Activated CD8-positive, alpha-beta memory T cell treated with anti-CD3 and anti-CD28 coated beads, Interleukin-2, amount 50 U/mL, for 24 hours (primary cell): ENCODE measurements around the gene RFX3.
A peak's percentile ranks its signal among the peaks of the same experiment; 100 is the strongest.

Experiments
- DNase-seq: peaks from one replicate; pipeline ENCODE4 v3.0.0-alpha.2; 2020; ENCODE audit errors: extremely low read depth

The RFX3 gene

DNA sequence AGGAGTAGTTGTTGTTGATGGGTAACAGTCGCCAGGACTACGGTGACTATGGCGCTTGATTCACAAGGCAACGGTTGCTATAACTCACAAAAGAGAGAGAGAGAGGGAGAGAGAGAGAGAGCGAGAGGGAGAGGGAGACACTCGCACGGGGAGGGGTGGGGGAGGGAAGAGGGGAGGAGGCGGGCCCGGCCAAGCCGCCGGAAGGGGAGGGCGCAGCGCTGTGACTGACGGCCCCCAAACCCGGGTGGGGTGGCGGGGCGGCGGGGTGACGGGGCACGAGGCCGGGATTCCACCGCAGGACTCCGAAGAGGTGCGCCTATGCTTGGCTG, at the start of gene RFX3:
TSS of gene RFX3 (minus strand) at position 166 of the 329 bp plus-strand sequence. CDS start 130,413 bp downstream, outside the sequence.
- DNase-seq: peak; percentile 78

- no peak for DNase-seq
Observed at GRCh38 chr9:3571500-3571899, 45.7 kb upstream of the RFX3 start.

GRCh38 chr9:3569529-3569928, 43.7 kb upstream of the RFX3 start:
- DNase-seq: no peak

DNA sequence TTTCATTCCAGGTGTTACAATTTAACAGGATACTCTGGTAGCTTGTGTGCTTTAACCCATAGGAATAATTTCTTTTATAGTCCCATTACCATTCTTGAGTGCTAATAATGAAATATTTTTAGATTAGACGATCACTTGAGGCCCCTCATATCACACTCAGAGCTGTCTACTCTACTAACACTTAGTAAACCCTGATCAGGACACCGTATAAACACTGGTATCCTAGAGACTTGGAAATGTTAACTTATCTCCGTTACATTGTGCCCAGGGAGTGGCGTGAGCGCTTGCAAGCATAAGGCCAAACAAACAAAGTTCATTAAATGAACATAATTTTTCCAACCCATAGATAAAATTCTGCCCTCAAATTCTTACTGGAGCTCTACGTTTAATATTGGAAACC, 42.2 kb upstream of the RFX3 start:
- DNase-seq: no peak

- no peak for DNase-seq
Observed at GRCh38 chr9:3553076-3553765, 27.4 kb upstream of the RFX3 start.

- no peak for DNase-seq
Observed at GRCh38 chr9:3549225-3549624, 23.4 kb upstream of the RFX3 start.

GRCh38 chr9:3548648-3549047, 22.8 kb upstream of the RFX3 start:
- DNase-seq: no peak

GRCh38 chr9:3541206-3541605, 15.4 kb upstream of the RFX3 start:
- no peak for DNase-seq

GRCh38 chr9:3534614-3535404, 9.0 kb upstream of the RFX3 start:
- DNase-seq: no peak

DNA sequence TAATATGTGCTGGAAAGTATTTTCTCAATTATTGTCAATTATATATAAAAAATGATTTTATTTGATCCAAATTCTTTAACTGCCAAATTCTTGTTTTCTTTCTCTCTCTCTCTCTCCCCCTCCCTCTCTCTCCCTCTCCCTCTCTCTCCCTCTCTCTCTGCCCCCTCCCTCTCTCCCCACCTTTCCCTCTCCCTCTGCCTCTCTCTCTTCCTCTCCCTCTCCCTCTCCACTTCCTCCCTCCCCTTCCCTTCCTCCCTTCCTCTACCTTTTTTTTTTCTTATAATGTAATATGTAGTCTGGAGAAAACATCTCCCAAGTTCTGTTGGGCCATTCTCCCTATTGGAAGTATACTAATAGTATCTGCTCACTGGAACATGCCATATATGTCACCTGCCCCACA, 6.4 kb upstream of the RFX3 start:
- no peak for DNase-seq

DNA sequence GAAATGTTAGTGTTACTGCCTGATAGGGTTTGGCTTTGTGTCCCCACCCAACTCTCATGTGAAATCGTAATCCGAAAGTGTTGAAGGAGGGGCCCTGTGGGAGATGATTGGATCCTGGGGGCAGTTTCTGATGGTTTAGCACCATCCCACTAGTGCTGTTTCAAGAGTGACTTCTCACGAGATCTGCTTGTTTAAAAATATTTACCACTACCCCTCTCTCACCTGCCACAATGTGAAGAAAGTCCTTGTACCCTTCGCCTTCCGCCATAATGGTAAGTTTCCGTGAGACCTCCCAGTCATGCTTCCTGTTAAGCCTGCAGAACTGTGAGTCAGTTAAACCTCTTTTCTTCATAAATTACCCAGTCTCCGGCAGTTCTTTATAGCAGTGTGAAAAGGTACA, 2.6 kb upstream of the RFX3 start:
- DNase-seq: peak; percentile 51

GRCh38 chr9:3526997-3527940, 1.5 kb upstream of the RFX3 start:
- no peak for DNase-seq

DNA sequence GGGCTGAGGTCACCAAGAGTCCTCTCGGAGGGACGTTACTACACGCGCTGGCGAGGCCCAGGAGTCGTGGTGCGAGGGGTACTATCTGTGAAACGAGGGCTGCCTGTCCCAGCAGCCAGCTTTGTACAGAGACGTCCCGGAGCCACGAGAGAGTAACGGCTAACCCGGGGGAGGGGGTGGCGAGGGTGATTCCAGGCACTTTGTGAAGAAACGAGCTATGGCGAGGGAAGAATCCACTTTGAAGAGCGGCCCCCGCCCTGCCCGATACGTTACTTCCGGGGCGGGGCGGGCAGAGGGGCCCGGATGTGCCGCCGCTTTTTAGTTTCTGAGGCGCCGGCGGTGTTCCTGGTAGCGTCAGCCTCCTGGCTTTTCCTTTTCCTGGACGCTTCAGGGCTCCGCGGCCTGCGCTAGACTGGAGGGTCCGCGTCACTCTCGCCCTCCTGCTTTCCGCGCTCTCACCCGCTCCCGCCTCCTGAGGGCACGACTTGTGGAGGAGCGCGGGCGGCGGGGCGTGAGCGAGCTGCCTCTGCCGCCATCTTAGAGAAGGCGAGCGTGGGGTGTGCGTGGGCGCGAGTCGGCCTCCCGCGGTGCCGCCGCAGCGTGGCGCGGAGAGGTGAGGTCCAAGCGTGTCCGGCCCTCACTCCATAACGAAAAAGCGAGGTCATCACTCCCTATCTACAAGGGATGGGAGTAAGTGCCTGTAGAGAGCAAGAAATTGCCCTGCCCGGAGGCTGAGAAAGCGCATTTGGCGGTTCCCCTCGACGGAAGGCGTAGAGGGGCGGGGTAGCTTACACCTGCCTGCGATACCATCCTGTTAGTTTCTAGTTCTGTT, 580 bp upstream of the RFX3 start:
- peak; percentile 74 for DNase-seq

DNA sequence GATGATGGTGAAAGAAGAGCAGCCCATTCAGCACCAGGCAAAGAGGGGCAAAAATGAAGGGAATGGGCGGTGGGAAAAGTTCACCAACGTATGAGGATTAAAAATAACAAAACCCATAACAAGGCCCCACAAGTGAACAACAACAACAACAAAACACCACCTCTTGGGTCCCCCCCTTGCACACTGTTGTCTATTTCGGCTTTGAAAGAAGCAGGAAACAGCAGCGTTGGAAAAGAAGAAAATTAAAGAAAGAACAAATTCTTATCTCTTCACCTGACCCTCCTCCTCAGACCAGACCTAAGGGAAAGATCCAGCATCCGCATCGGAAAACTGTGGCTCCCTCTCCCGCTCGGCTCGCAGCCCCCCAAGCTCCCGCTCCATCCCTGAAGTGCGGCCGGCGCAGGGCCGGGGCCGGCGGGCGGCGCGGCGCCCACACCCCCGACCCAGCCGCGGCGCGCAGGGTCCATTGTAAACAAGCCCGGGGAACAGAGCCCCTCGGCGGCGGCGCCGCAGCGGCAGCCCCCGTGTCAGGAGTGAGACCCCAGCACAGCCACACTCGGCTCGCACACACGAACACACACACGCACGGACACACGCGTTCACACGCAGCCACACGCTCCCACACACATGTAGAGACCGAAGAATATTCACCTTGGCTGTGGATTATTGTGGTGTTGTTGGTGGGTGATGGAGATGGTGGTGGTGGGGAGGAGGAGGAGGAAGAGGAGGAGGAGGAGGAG, 535 bp downstream of the RFX3 start:
- no peak for DNase-seq

DNA sequence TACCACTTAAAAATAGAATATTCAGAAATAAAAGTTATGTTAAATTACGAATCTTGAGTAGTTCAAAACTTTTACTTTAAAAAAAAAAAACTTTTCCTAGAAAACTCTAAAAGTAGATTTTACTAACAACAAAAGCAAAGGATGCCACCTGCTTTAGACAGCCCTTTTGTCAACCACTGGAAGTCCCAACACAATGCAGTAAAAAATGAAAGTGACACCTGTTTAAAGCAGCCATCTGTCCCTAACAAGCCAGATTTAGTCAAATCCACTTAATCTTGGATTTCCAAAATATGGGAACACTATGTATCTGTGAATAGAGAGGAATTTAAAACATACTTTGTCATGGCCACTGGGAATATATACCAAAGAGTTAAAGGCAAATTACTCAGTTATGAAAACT, 3.8 kb downstream of the RFX3 start:
- no peak for DNase-seq

GRCh38 chr9:3520564-3520963, 5.2 kb downstream of the RFX3 start:
- DNase-seq: no peak

DNA sequence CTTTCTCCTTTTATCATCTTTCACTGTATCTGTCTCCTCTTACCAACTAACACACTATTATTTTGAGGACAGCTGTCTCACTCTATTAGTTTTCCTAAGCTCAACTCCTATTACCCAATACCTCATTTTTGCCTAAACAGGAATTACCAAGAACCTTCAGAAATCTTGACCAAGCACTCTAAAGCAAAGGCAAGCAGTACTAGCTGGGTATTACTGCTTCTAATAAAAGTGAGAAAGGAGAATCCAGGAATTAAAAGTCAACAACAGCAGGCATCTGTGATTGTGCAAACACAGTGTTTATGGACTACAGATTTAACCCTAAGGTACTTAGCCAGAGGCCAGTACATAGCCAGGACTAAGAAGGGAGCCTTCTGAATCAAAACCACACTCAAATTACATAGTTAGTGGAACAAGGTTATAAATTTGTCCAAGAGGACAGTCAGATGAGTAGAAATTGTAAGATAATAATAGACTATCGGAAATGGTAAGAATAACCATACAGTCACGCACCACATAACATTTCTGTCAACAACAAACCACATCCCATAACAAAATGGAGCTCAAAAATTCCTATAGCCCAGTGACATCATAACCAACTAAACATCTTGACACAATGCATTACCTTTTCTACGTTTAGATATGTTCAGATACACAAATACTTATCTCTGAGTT, 8.3 kb downstream of the RFX3 start:
- no peak for DNase-seq

DNA sequence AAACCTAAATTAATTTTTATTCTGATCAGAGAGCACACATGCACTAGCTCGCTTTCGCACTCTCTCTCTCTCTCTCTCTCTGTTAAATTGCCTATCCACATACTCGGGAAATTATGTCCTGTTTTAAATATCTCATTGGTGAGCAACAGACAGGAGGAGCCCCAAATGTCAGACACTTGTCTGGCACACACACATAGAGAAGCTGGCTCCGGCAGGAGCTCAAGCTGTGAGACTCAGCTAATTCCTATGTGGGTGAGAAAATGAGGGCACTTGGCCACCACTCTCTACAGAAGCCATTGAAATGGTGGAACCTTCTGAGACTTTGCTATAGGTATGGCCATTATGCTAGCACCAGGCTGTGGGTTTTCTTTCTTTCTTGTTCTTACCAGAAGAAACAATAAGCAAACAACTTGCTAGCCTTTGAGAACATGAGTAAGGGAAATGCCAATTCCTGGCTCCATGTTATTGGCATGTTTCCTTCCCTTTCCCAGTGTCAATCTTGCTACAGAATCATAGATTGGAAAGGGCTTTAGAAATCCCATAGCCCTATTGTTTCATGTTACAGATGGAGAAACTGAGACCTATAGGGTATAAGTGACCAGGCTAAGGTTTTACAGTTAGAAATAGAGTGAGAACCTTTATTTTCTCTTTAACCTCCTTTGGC, 9.0 kb downstream of the RFX3 start:
- DNase-seq: no peak

GRCh38 chr9:3515405-3515804, 10.4 kb downstream of the RFX3 start:
- DNase-seq: no peak

DNA sequence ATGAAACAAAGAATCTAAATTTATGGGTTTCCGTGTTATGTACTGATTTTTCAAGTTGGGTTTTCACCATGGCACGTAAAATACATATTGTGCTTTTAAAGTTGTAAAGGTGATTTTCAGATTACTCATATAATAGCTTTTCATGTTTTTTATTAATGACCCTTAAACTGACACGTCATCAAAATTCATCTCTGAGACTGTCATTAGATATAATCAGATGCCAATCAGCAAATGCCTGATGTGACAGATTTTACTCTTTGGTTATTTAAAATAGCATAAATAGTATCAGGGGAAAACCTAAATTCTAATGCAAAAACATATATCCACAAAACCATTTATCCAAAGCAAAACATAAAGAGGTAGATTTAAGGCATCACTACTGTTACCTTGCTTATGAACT, 11.0 kb downstream of the RFX3 start:
- DNase-seq: no peak
